Lung (tissue), 10 donors: ENCODE measurements around the gene RAB26. TPM values are rescaled to one million over a fixed set of nuclear protein-coding genes. Genes with fewer than 3 reads are reported as not detected.
"Not testable (repeated sequence)": the region's sequence is repeated elsewhere in the genome, so short reads cannot be mapped to it uniquely, and the experiment has no call there.

Experiments
- ATAC-seq: fragments of 200-7000 bp; cut with Tn5 transposase; one replicate; pipeline ENCODE4 v1.9.1; 2020; ENCODE audit warnings: moderate number of reproducible peaks; ENCODE audit not compliant: insufficient read depth, low FRiP score
- DNase-seq, 3 donors: peaks; one replicate each; pipeline ENCODE4 v3.0.0-alpha.2; 2013 to 2017
- H3K27ac ChIP-seq, 2 donors: one replicate each; pipeline ENCODE4 v1.5.1; 2013; ENCODE audit warnings: mild to moderate bottlenecking in 2 of 2, moderate library complexity in 2 of 2, control low read depth in 1 of 2, inconsistent platforms in 1 of 2, low read depth in 1 of 2, low read length in 1 of 2
- H3K27me3 ChIP-seq, 3 donors: one replicate each; pipeline ENCODE4 v1.5.1; 2013; ENCODE audit warnings: low read length in 2 of 3; ENCODE audit not compliant: control insufficient read depth in 3 of 3, insufficient read depth in 3 of 3
- H3K36me3 ChIP-seq, 4 donors: one replicate each; pipeline ENCODE4 v1.5.1; 2013; ENCODE audit warnings: low read length in 4 of 4, mild to moderate bottlenecking in 1 of 4, moderate library complexity in 1 of 4; ENCODE audit not compliant: control insufficient read depth in 4 of 4, insufficient read depth in 4 of 4
- H3K4me1 ChIP-seq, 5 donors: one replicate each; pipeline ENCODE4 v1.5.1; 2013; ENCODE audit warnings: low read length in 5 of 5, mild to moderate bottlenecking in 2 of 5, moderate library complexity in 1 of 5; ENCODE audit not compliant: control insufficient read depth in 5 of 5, insufficient read depth in 5 of 5
- H3K4me3 ChIP-seq: one replicate; pipeline ENCODE4 v1.5.1; 2013; ENCODE audit warnings: mild to moderate bottlenecking, control low read depth, moderate library complexity
- H3K9ac ChIP-seq, 2 donors: one replicate each; pipeline ENCODE4 v1.5.1; 2013; ENCODE audit warnings: low read length in 2 of 2, control low read depth in 1 of 2; ENCODE audit not compliant: insufficient read depth in 1 of 2
- H3K9me3 ChIP-seq, 4 donors: one replicate each; pipeline ENCODE4 v1.5.1; 2013; ENCODE audit warnings: low read length in 3 of 4, mild to moderate bottlenecking in 1 of 4, moderate library complexity in 1 of 4; ENCODE audit not compliant: control insufficient read depth in 4 of 4, insufficient read depth in 3 of 4
- WGBS, 2 donors: extraction: QIAGEN DNeasy Blood & Tissue Kit; methylation state at CpG; one replicate each; pipeline ENCODE4 v1.1.7; 2013; 5-methylcytosine and 5-hydroxymethylcytosine counted together
- polyA plus RNA-seq, 2 donors: library from polyadenylated mRNA; stranded (reverse); fragments of 200-250 nt; gene quantifications; one replicate each; pipeline ENCODE4 v1.2.1, GENCODE V29; 2013
- total RNA-seq, 2 donors: library from RNA; depleted of rRNA in 1 of 2; stranded (reverse); fragments of >200 nt in 1 of 2; gene quantifications; one replicate each; pipeline ENCODE4 v1.2.1, GENCODE V29; 2014 to 2021
- donor health status: Bipolar disorder and iron deficiency.
- donor health status: healthy.
- donor health status: DM: yes; HTN: yes; CAD: no.

RAB26 gene
- total and polyA plus RNA-seq, 4 donors, result 0.30 to 1.0 (median 0.72) TPM

DNA sequence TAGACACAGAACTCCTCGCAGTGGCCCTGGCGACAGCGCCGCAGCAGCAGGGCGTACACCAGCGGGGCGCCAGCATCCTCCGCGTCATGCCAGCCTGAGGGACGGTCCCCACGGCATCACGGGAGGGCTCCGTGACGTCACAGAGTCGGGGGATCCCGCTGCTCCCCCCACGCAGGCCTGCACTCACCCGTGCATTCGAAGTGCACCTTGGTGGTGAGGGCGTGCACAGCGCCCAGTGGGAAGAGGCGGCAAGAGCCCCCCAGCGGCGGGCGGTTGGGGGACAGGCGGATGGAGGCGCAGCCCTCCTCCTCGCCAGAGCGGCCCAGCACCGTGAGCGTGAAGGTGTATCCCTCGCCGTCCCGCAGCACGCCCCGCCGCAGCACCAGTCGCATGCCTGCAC lies 42.2 kb upstream of the RAB26 start:
- not testable (repeated sequence) for DNase-seq, H3K27ac ChIP-seq, H3K9ac ChIP-seq, H3K4me1 ChIP-seq, H3K9me3 ChIP-seq, ATAC-seq, H3K4me3 ChIP-seq, H3K27me3 ChIP-seq
- WGBS, 2 donors, result 94 to 97% methylated on average over 31 to 38 of the region's 38 CpGs
- peaks cover 0 to 70% (median 3%) of the 10 kb centered on the region in 4 donors for H3K36me3 ChIP-seq

DNA sequence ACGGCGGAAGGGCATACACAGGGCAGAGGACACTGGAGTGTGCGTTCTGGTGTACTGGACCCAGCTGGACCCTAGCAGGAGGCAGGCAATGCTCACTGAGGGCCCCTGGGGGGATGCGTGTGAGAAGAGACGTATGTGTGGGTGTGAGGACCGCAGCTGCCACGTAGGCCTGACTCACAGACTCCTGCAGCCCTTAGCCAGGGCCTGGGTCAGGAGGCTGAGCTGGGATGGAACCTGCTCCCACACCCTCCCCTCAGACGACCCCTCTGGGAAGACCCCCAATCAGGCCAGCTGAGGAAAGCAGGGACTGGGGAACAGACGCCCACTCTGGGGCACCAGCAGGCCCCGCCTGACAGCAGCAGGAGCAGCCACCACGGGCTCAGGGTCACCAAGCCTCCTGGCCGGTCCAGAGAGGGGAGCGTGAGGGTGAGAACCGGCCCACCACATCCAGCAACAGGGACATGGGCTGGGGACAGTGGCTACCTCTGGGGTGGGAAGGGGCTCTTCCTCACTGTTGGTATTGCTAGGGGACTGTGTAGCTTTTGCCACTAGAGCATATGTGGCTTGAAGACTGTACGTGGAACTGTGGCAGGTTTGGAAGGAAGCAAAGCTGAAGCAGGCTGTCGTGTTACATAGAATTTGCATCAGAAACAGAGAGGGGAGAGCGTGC lies 41.2 kb upstream of the RAB26 start:
- not testable (repeated sequence) for H3K27me3 ChIP-seq, H3K9me3 ChIP-seq, DNase-seq, H3K4me1 ChIP-seq, H3K9ac ChIP-seq, ATAC-seq, H3K4me3 ChIP-seq, H3K27ac ChIP-seq
- WGBS, 2 donors, result 92 to 94% methylated on average over 15 to 17 of the region's 17 CpGs
- H3K36me3 ChIP-seq, result peaks cover 0 to 76% (median 3%) of the 10 kb centered on the region in 4 donors

DNA sequence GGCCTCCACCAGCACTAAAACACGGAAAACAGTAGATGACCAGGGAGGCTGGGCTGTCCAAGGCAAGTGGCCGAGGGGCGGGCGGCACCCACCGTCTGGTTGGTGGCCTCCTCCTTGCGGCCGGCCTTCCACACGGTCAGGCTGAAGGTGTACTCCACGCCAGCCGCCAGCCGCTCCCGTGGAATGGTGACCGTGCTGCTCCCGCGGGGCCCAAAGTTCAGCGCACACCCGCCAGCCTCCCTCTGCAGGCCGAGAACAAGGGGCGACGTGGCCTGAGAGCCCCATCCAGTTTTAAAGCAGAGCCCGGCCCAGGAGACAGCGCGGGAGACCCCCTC lies 40.7 kb upstream of the RAB26 start:
- ATAC-seq, result peak; percentile 34

GRCh38 chr16:2108446-2109270 lies 39.8 kb upstream of the RAB26 start:
- not testable (repeated sequence) for H3K4me1 ChIP-seq, H3K27ac ChIP-seq, H3K9me3 ChIP-seq, DNase-seq, ATAC-seq, H3K27me3 ChIP-seq, H3K9ac ChIP-seq, H3K4me3 ChIP-seq
- H3K36me3 ChIP-seq, result peaks cover 0 to 72% (median 3%) of the 10 kb centered on the region in 4 donors
- WGBS, 2 donors, result 97% methylated on average over 72 to 73 of the region's 73 CpGs

More for the DNA sequence above, 40.7 kb upstream of the RAB26 start:
- not testable (repeated sequence) for H3K4me1 ChIP-seq, H3K27me3 ChIP-seq, H3K9me3 ChIP-seq, H3K9ac ChIP-seq, H3K4me3 ChIP-seq, DNase-seq, H3K27ac ChIP-seq
- WGBS, 2 donors, result 96 to 97% methylated on average over 22 to 23 of the region's 23 CpGs
- H3K36me3 ChIP-seq, result peaks cover 0 to 74% (median 3%) of the 10 kb centered on the region in 4 donors

DNA sequence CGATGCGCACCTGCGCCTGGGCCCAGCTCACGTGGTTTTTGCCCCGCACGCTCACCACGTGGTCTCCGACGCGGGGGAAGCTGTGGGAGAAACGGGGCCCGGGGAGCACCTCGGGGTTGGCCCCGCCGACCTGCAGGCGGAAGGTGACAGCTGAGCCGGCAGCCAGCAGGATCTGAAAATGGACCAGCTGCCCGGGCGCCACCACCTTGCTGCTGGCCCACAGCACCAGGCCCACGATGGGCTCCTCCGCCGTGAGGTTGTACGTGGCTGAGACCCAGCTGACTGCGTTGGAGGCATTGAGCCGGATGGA lies 39.2 kb upstream of the RAB26 start:
- not testable (repeated sequence) for ATAC-seq, H3K4me3 ChIP-seq, H3K9ac ChIP-seq, H3K4me1 ChIP-seq, DNase-seq, H3K9me3 ChIP-seq, H3K27me3 ChIP-seq, H3K27ac ChIP-seq
- peaks cover 0 to 75% (median 3%) of the 10 kb centered on the region in 4 donors for H3K36me3 ChIP-seq
- whole genome bisulfite sequencing, 2 donors, result 95 to 96% methylated on average over 25 of the region's 25 CpGs

DNA sequence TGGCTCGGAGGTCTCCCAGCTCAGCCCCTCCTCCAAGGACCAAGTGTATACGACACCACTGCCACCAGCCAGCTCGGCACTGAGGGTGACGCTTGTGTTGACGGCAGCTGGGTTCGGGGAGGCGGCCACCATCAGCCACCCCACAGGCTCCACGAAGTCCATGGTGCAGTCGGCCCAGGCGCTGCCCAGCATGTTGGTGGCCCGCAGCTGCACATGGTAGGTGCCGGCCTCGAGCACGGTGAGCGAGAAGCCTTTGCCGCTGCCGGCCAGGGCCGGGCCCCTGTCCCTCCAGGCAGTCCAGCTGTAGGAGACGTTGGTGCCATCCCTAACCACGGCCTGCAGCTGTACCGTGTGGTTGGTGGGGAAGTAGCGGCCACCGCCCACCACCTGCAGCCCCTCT lies 38.6 kb upstream of the RAB26 start:
- not testable (repeated sequence) for H3K4me3 ChIP-seq

DNA sequence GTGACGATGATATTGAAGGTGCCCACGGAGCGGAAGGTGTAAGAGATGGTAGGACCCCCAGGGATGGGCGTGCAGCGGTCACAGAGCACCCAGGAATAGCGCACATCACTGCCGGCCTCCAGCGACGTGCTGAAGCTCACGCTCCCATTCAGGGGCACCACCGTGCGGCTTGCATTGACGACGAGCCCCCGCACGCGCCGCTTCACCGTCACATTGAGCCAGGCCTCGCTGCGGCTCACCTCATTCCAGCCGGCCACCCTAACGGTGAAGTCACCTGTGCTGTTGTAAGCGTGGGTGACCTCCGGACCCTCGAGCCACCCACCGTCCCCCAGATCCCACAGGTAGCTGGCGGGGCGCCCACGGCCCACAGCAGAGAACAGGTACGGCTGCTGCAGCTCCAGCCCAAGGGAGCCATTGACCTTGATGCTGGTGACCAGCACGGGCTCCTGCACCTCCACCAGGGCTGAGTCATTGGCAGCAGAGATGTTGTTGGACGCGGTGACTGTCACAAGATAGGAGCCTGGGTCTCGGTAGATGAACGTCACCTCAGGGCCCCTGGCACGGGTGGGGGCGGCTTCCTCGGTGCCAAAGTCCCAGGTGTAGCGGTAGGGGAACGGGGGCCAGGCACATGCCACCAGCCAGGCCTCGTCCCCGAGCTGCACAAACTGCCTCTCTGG lies 38.0 kb upstream of the RAB26 start:
- not testable (repeated sequence) for H3K4me1 ChIP-seq, H3K27ac ChIP-seq, DNase-seq, H3K9me3 ChIP-seq, H3K9ac ChIP-seq, H3K4me3 ChIP-seq, ATAC-seq, H3K27me3 ChIP-seq
- 96% methylated on average over 31 to 43 of the region's 43 CpGs for WGBS, 2 donors
- peaks cover 0 to 73% (median 3%) of the 10 kb centered on the region in 4 donors for H3K36me3 ChIP-seq

More for the DNA sequence above, 38.6 kb upstream of the RAB26 start:
- not testable (repeated sequence) for ATAC-seq, H3K27ac ChIP-seq, H3K9me3 ChIP-seq, DNase-seq, H3K27me3 ChIP-seq, H3K4me1 ChIP-seq, H3K9ac ChIP-seq
- WGBS, 2 donors, result 92 to 94% methylated on average over 19 to 23 of the region's 23 CpGs
- H3K36me3 ChIP-seq, result peaks cover 0 to 78% (median 3%) of the 10 kb centered on the region in 4 donors

DNA sequence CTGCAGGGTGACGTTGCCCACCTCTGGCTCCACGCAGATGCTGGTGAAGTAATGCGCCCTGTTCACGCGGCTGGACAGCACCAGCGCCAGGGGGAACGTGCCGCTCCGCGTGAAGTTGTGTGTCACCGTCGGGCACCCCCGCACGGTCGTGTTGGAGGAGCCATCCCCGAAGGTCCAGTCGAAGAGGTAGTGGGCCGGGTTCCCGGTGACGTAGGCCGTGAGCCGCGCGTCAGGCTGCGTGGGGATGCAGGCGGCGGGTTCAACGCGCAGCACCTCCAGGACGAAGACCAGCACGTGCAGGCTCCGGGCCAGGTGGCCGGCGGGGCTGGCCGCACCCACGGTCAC lies 37.4 kb upstream of the RAB26 start:
- not testable (repeated sequence) for H3K27me3 ChIP-seq, H3K4me3 ChIP-seq, DNase-seq, H3K9ac ChIP-seq, H3K4me1 ChIP-seq, H3K27ac ChIP-seq, H3K9me3 ChIP-seq, ATAC-seq
- 96 to 98% methylated on average over 35 to 36 of the region's 36 CpGs for WGBS, 2 donors
- H3K36me3 ChIP-seq, result peaks cover 0 to 70% (median 3%) of the 10 kb centered on the region in 4 donors
